ENCODE results near the gene PAM. TPM values are rescaled to one million over a fixed set of nuclear protein-coding genes. Genes with fewer than 3 reads are reported as not detected.

Gene PAM
- polyA plus RNA-seq, 1 donor (not counting 4 experiments of a cell fraction or from before 2014, with no cell fraction given): 149 TPM

GRCh38 chr5:102946414-102946813, 191.3 kb downstream of the PAM start:
- TF ChIP-seq CTCF (optimal IDR thresholded peaks at IDR 0.05 in 1 of 3, IDR thresholded peaks at IDR 0.05 in 1 of 3, conservative IDR thresholded peaks at IDR 0.05 in 1 of 3; ENCODE audit: extremely low read depth in 1 of 3, insufficient read depth in 2 of 3, low read length in 3 of 3) (no peak), EZH2 (IDR thresholded peaks at IDR 0.05; ENCODE audit: low read length) (no peak)
- Histone ChIP-seq H3K4me2 (ENCODE audit: control insufficient read depth, extremely low read depth, insufficient read depth, low read depth, low read length) (no peak overlapping the region), H3K4me3 (ENCODE audit: control insufficient read depth in 2 of 3, extremely low read depth in 1 of 3, insufficient read depth in 2 of 3, low read depth in 1 of 3, low read length in 3 of 3) (no peak overlapping the region), H4K20me1 (ENCODE audit: control insufficient read depth, extremely low read depth, insufficient read depth, low read length) (no peaks in the 10 kb centered on the region), H3K9me1 (ENCODE audit: control insufficient read depth, extremely low read depth, insufficient read depth, low read length) (no peaks in the 10 kb centered on the region), H3K79me2 (ENCODE audit: control insufficient read depth, insufficient read depth, low read length) (no peaks in the 10 kb centered on the region), H2AFZ (ENCODE audit: control insufficient read depth, low read length) (no peak overlapping the region), H3K36me3 (ENCODE audit: control insufficient read depth in 2 of 2, extremely low read depth in 1 of 2, insufficient read depth in 2 of 2, low read length in 2 of 2) (peaks cover 4 to 6% of the 10 kb centered on the region in 2 experiments), H3K9ac (ENCODE audit: control insufficient read depth, extremely low read depth, insufficient read depth, low read length) (no peak overlapping the region), H3K27ac (ENCODE audit: control insufficient read depth, insufficient read depth, low read length) (no peak overlapping the region), H3K27me3 (ENCODE audit: control insufficient read depth, extremely low read depth, insufficient read depth, low read length) (no peaks in the 10 kb centered on the region), H3K9me3 (ENCODE audit: control insufficient read depth, low read depth, low read length) (no peaks in the 10 kb centered on the region), H3K4me1 (ENCODE audit: control insufficient read depth, extremely low read depth, insufficient read depth, low read length) (no peaks in the 10 kb centered on the region)
- dilution Hi-C loops (cut with MboI; ENCODE audit: extremely low pct_ligation_motif_present, low sequenced_read_pairs): no loop called here
- DNase-seq (ENCODE audit: low read depth, low spot score): no peak
- FAIRE-seq: no peak

GRCh38 chr5:102946971-102947370, 191.9 kb downstream of the PAM start:
- Histone ChIP-seq H3K27me3 (ENCODE audit: control insufficient read depth, extremely low read depth, insufficient read depth, low read length) (no peaks in the 10 kb centered on the region), H3K4me3 (ENCODE audit: control insufficient read depth in 2 of 3, extremely low read depth in 1 of 3, insufficient read depth in 2 of 3, low read depth in 1 of 3, low read length in 3 of 3) (no peak overlapping the region), H3K79me2 (ENCODE audit: control insufficient read depth, insufficient read depth, low read length) (no peaks in the 10 kb centered on the region), H3K36me3 (ENCODE audit: control insufficient read depth in 2 of 2, extremely low read depth in 1 of 2, insufficient read depth in 2 of 2, low read length in 2 of 2) (peaks cover 4 to 6% of the 10 kb centered on the region in 2 experiments), H3K27ac (ENCODE audit: control insufficient read depth, insufficient read depth, low read length) (no peak overlapping the region), H3K9me3 (ENCODE audit: control insufficient read depth, low read depth, low read length) (no peaks in the 10 kb centered on the region), H2AFZ (ENCODE audit: control insufficient read depth, low read length) (no peak overlapping the region), H4K20me1 (ENCODE audit: control insufficient read depth, extremely low read depth, insufficient read depth, low read length) (no peaks in the 10 kb centered on the region), H3K9ac (ENCODE audit: control insufficient read depth, extremely low read depth, insufficient read depth, low read length) (no peak overlapping the region), H3K4me2 (ENCODE audit: control insufficient read depth, extremely low read depth, insufficient read depth, low read depth, low read length) (no peak overlapping the region), H3K4me1 (ENCODE audit: control insufficient read depth, extremely low read depth, insufficient read depth, low read length) (no peaks in the 10 kb centered on the region), H3K9me1 (ENCODE audit: control insufficient read depth, extremely low read depth, insufficient read depth, low read length) (no peaks in the 10 kb centered on the region)
- FAIRE-seq (no peak), DNase-seq (ENCODE audit: low read depth, low spot score) (no peak)
- TF ChIP-seq EZH2 (IDR thresholded peaks at IDR 0.05; ENCODE audit: low read length): no peak
- TF ChIP-seq CTCF (optimal IDR thresholded peaks at IDR 0.05 in 1 of 3, IDR thresholded peaks at IDR 0.05 in 1 of 3, conservative IDR thresholded peaks at IDR 0.05 in 1 of 3; ENCODE audit: extremely low read depth in 1 of 3, insufficient read depth in 2 of 3, low read length in 3 of 3): no peak
- dilution Hi-C loops (cut with MboI; ENCODE audit: extremely low pct_ligation_motif_present, low sequenced_read_pairs): no loop called here
